TTC549 (cell line): ENCODE measurements around the gene RHO.

Source experiments
- FAIRE-seq: peaks from 2 replicates; lab custom pipeline; 2012; peaks lifted over from hg19 to GRCh38; lab: Jason Lieb, UNC

The RHO gene

DNA sequence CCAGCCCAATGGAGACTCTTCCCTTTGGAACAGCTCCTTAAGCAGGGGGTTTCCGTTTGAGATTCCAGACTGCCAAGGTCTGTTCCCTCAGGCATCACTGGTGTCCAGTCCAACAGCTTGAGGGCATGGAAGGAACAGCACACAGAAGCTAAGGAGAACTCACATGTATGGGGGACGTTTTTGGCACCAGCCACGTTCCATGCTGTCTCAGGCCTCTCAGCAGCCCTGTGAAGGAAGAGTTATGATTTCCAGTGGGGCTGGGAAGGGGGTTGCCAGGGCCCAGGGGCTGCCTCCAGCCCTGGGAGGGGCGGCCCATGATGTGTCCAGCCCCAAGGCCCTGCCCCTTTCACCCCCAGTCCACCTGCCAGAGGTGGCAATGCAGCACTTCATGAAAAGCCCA lies 7.5 kb upstream of the RHO start:
- no peak for FAIRE-seq

DNA sequence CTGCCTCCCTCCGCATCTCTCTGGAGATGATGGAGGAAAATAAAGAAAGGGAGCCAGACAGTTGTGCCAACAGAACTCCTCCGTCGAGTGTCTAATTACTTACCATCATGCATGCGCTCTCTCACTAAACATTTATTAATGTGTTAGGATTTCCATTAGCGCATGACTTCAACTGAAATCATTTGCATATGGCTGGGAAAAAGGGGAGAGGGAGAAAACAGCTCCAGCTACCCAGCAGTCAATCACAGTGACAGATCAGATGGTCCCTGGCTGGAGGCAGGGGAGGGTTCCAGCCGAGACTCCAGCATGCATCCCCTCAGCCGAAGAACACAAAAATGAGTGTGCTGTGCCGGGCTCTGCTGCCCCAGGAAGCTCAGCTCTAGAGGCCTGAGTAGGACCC lies 6.8 kb upstream of the RHO start:
- FAIRE-seq = no peak

DNA sequence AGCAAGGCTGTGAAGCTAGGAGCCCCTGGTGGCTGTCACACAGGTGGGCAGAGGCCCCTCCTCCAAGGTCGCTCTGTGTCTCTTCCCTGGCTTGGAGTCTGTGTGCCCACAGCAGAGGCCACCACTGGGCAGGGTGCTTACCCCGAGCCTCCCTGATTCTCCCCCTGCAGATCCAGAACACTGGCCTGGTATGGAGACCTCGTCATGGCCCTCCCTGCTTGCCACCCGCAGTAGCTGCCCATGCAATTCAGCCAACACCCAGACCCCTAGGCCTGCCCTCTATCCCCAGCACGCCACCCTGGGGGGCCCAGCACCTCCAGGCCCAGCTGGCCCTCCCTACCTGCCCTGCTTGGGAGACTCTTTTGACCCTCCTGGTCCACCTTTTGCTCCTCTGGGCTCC lies 5.5 kb upstream of the RHO start:
- no peak for FAIRE-seq

DNA sequence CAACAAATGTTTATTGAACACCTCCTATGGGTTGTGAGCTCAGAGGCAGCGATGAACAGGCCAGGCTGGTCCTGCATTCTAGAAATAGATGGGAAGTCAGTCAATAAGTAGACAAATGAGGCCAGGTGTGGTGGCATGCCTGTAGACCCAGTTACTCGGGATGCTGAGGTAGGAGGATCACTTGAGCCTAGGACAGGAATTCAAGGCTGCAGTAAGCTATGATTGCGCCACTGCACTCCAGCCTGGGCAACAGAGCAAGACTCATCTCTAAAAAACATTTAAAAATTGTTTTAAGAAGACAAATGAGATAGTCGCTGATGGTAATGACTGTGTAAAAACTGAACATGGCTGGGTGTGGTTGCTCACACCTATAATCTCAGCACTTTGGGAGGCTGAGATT lies 4.4 kb upstream of the RHO start:
- no peak for FAIRE-seq

DNA sequence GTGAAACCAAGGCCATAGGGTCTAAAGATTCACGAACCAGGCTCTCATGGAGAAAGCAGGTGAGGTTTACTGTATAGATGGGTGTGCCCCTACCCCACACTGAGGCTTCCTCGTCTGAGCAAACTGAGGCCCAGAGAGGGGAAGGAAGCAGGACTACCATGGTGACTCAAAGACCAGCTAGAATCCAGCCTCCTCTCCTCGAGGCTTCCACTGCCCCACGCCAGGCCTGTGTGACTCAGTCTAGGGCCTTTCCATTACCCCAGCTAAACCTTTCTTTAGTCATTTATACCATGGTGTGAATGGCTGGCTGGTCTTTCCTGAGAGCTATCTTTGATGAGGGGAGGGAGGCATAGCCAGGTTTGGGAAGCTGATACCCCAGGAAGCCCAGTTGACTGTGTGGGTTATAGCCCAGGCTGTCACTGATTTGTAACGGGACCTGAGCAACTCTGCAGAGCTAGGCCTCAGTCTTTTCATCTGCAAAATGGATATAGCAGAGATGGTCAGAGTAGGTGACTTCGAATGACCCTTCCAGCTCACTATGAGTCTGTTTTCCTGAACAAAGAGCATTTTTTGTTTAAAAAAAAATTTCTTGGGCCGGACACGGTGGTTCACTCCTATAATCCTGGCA lies 3.0 kb upstream of the RHO start:
- no peak for FAIRE-seq

DNA sequence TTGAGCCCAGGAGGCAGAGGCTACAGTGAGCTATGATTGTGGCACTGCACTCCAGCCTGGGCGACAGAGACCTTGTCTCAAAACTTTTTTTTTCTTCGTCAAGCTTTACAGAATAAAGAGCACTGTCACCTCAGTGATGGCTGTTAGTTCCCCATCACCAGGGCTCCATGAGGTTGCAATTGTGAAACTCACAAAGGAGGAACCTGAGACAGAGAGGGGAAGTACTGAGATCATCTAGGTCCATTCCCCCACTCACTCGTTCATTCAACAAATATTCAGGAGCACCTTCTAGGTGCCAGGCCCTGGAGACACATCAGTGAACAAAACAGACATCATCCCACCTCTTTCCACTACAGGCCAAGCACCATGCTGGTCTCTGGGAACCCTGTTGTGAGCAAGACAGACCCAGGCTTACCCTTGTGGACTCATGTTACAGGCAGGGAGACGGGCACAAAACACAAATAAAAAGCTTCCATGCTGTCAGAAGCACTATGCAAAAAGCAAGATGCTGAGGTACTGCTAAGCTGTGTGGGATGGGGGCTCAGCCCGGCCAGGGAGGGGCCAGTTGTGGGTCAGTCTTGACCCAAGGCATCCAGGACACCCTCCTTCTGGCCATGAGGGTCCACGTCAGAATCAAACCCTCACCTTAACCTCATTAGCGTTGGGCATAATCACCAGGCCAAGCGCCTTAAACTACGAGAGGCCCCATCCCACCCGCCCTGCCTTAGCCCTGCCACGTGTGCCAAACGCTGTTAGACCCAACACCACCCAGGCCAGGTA lies 2.1 kb upstream of the RHO start:
- no peak for FAIRE-seq

DNA sequence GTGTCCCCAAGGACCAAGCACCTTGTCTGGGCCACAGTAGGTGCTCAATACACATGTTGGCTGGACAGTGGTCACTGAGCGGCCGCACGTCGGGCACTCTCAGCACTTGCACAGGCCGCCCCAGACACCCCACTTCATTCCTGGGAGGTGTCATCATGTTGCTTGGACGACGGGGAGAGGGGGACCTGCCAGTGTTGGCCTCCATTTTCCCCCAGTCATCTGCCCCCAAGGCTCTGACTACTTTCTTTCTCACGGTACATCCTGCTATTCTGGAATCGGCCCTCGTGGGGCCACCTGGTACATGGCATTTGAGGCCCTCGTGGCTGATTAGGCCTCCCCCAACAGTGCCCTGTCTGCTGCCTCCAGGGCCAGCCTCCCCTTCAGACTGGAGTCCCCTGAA lies 1.2 kb upstream of the RHO start:
- no peak for FAIRE-seq

DNA sequence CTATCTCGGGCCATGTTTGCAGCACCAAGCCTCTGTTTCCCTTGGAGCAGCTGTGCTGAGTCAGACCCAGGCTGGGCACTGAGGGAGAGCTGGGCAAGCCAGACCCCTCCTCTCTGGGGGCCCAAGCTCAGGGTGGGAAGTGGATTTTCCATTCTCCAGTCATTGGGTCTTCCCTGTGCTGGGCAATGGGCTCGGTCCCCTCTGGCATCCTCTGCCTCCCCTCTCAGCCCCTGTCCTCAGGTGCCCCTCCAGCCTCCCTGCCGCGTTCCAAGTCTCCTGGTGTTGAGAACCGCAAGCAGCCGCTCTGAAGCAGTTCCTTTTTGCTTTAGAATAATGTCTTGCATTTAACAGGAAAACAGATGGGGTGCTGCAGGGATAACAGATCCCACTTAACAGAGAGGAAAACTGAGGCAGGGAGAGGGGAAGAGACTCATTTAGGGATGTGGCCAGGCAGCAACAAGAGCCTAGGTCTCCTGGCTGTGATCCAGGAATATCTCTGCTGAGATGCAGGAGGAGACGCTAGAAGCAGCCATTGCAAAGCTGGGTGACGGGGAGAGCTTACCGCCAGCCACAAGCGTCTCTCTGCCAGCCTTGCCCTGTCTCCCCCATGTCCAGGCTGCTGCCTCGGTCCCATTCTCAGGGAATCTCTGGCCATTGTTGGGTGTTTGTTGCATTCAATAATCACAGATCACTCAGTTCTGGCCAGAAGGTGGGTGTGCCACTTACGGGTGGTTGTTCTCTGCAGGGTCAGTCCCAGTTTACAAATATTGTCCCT lies 1.2 kb downstream of the RHO start:
- no peak for FAIRE-seq

DNA sequence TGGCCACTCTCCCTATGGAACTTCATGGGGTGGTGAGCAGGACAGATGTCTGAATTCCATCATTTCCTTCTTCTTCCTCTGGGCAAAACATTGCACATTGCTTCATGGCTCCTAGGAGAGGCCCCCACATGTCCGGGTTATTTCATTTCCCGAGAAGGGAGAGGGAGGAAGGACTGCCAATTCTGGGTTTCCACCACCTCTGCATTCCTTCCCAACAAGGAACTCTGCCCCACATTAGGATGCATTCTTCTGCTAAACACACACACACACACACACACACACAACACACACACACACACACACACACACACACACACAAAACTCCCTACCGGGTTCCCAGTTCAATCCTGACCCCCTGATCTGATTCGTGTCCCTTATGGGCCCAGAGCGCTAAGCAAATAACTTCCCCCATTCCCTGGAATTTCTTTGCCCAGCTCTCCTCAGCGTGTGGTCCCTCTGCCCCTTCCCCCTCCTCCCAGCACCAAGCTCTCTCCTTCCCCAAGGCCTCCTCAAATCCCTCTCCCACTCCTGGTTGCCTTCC lies 1.9 kb downstream of the RHO start:
- FAIRE-seq = no peak

DNA sequence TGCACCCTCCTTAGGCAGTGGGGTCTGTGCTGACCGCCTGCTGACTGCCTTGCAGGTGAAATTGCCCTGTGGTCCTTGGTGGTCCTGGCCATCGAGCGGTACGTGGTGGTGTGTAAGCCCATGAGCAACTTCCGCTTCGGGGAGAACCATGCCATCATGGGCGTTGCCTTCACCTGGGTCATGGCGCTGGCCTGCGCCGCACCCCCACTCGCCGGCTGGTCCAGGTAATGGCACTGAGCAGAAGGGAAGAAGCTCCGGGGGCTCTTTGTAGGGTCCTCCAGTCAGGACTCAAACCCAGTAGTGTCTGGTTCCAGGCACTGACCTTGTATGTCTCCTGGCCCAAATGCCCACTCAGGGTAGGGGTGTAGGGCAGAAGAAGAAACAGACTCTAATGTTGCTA lies 2.4 kb downstream of the RHO start:
- FAIRE-seq = no peak

DNA sequence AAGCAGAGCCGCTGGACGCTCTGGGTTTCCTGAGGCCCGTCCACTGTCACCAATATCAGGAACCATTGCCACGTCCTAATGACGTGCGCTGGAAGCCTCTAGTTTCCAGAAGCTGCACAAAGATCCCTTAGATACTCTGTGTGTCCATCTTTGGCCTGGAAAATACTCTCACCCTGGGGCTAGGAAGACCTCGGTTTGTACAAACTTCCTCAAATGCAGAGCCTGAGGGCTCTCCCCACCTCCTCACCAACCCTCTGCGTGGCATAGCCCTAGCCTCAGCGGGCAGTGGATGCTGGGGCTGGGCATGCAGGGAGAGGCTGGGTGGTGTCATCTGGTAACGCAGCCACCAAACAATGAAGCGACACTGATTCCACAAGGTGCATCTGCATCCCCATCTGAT lies 3.3 kb downstream of the RHO start:
- FAIRE-seq = no peak

DNA sequence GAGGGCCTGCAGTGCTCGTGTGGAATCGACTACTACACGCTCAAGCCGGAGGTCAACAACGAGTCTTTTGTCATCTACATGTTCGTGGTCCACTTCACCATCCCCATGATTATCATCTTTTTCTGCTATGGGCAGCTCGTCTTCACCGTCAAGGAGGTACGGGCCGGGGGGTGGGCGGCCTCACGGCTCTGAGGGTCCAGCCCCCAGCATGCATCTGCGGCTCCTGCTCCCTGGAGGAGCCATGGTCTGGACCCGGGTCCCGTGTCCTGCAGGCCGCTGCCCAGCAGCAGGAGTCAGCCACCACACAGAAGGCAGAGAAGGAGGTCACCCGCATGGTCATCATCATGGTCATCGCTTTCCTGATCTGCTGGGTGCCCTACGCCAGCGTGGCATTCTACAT lies 3.8 kb downstream of the RHO start:
- no peak for FAIRE-seq

DNA sequence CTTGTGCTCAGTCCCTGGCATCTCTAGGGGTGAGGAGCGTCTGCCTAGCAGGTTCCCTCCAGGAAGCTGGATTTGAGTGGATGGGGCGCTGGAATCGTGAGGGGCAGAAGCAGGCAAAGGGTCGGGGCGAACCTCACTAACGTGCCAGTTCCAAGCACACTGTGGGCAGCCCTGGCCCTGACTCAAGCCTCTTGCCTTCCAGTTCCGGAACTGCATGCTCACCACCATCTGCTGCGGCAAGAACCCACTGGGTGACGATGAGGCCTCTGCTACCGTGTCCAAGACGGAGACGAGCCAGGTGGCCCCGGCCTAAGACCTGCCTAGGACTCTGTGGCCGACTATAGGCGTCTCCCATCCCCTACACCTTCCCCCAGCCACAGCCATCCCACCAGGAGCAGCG lies 5.0 kb downstream of the RHO start:
- no peak for FAIRE-seq

DNA sequence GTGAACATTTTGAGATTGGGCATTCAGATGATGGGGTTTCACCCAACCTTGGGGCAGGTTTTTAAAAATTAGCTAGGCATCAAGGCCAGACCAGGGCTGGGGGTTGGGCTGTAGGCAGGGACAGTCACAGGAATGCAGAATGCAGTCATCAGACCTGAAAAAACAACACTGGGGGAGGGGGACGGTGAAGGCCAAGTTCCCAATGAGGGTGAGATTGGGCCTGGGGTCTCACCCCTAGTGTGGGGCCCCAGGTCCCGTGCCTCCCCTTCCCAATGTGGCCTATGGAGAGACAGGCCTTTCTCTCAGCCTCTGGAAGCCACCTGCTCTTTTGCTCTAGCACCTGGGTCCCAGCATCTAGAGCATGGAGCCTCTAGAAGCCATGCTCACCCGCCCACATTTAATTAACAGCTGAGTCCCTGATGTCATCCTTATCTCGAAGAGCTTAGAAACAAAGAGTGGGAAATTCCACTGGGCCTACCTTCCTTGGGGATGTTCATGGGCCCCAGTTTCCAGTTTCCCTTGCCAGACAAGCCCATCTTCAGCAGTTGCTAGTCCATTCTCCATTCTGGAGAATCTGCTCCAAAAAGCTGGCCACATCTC lies 6.1 kb downstream of the RHO start:
- no peak for FAIRE-seq

DNA sequence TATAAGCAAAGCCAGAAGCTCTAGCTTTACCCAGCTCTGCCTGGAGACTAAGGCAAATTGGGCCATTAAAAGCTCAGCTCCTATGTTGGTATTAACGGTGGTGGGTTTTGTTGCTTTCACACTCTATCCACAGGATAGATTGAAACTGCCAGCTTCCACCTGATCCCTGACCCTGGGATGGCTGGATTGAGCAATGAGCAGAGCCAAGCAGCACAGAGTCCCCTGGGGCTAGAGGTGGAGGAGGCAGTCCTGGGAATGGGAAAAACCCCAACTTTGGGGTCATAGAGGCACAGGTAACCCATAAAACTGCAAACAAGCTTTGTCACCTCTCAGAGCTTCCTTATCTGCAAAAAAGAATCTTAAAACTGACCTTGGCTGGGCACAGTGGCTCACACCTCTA lies 6.6 kb downstream of the RHO start:
- FAIRE-seq = no peak

DNA sequence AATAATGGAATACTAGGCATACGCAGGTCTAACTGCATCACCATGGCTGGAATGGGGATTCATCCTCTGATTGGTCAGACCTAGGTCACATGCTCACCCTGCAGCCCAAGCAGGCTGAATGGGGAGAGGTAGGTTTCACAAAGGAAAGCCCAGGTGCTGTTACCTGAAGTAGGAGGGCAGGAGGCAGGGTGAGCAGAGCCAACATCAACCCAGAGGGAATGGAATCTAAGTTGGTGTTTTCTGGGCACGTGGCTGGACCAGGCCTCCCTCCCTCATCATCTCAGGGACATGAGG lies 7.9 kb downstream of the RHO start:
- no peak for FAIRE-seq

DNA sequence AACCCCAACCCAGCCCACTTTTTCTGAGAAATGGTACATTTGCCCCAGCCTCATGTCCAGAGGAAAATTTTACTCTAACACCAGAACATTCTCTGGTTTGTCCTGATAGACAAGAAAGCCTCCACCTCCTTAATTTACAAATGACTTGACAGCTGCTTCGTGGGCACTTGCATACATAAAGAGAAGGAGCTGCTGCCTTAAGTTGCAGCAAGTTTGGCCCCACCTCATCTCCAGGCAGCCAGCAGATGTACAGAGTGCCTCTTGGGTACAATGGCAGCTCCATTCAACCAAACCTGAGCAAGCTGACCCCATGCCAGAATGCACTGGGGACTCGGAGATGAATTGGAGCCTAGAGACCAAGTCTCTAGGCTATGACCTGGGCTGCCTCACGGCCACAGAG lies 8.4 kb downstream of the RHO start:
- FAIRE-seq = no peak

DNA sequence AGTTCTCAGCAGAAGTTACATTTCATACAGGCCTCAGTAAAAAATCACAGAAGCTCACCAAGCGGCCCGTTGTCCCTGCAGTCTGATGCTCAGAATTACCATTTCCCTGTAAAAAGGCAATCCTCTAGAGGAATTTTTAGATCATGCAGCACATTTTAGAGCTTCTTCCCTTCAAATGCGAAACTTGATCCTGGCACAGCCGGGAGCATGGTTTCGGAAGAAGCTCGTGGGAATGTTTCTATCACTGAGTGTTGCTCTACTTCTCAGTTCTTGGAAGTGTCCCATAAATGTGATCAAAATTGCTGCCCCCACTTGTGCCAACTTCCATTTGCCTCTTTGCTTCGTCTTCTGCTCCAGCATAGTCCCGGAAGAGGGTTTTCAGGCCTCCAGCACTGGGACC lies 10.8 kb downstream of the RHO start:
- no peak for FAIRE-seq

DNA sequence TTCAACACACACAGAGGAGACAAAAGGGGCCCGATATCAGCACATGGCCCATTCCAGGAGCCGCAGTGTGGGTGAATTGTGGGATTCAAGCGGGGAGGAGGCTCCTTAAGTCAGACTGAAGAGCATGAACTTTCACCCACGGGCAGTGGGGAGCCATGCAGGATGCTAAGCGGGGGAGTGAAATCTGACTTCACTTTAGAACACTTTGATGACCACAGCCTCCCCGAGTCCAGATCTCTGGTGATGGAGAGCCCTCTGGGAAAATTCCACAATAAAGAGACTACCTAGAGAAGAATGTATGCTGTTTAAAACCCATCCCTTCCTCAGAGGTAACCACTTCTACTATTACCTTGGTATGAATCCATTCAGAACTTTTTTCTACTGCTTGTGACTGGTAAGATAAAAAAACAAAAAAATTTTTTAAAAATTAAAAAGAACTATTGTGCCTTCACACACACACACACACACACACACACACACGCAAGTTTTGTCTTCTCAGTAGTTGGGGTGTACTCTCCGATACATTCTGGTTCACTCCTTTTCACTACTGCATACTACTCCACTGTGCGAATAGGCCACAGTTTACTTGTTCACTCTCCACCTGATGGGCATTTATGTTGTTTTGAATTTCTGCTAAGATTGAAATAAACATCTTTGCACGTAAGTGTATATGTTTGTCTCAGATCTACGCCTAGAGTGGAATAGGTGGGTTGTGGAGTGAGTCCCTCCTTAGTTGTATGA lies 12.5 kb downstream of the RHO start:
- FAIRE-seq = no peak

DNA sequence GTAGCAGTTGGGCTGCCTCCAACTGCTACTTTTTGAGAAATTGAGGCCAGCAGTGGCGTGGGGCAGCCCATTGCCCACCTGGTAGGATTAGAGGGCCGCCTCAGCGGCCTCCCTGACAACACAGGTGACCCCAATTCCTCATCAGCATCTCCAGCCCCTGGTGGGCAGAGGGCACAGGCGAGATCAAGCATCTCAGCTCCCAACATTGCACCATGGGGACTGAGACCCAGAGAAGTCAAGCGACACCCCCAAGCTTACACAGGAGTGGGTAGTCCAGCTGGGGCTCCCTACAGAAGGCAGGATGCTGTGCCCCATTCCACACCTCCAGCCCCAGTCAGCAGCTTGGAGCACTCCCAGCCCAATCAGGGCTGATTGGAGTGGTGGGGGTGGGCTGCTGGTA lies 14.3 kb downstream of the RHO start:
- FAIRE-seq = no peak

DNA sequence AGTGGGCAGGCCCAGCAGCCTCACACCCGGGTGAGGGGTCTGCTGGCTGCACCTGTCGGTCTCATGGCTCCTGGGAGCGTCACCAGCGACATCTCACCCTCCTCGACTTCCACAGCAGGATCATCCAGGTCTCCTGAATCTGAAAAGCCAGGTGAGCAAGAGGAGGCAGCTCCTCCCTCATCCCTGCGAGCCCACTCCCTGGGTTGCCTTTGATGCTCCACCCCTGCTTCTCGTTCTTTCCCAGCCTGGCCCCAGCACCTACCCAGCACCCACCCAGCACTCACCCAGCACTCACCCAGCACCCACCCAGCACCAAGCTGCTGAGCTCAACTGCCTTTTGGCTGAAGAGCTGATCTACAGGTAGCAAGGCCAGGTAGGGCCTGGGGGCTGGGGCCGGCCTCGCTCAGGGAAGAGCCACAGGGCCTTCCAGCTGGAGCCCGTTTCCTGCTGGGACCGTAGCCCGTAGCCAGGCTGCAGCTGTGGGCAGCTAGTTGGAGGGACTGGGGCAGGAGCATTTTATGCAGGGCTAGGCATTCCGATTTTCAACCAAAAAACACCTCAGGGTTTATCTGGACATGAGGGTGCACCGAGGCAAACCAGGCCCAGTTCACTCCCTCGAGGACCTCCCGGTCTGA lies 14.8 kb downstream of the RHO start, which contains the start of gene H1-8:
TSS of gene H1-8 (plus strand) at position 20 of the 635 bp plus-strand sequence. CDS start at position 64, 44 bp downstream.
- no peak for FAIRE-seq

DNA sequence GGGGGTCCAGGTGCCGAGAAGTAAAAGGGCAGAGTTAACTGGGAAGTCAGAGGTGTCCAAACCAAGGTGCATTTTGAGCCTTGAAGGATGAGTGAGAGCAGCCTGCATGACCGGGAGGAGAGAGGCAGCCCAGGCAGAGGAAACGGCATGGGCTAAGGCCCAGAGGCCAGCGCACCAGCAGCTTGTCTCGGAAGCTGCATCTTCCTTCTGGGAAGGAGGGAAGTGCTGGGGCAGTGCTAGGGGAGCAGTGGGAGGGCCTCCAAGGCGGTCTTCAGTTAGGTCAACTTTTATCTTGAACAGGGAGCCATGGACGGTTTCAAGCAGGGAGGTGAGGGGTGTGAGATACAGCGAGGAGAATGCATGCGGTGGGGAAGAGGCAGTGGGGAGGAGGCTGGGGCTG lies 15.6 kb downstream of the RHO start:
- no peak for FAIRE-seq
